GM19238 (cell line): Measurements from ENCODE around the gene WHRN.

ENCODE experiments used
- DNase-seq: peaks from one replicate; pipeline ENCODE4 v3.0.0; 2011; ENCODE audit warnings: low spot score; ENCODE audit not compliant: insufficient read length

The WHRN gene

DNA sequence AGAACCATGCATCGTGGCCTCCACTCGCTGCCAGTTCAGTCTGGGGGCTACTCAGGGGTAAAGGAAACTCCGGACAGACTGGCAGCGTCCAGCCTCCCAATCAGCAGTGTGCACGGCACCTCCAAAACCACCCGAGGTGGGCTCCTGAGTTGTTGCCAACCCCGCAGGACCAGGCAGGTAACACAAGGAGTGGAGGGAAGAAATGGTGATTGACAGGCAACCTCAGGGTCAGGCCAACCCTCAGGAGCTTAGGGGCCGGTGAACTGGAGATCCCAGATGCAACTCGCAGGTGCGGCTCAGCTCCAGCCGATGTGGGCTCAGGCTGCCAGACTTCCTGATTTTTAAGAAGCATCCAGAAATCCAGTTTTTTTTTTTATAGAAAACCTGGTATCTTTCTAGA is 80.1 kb downstream of the WHRN start:
- DNase-seq = no peak

DNA sequence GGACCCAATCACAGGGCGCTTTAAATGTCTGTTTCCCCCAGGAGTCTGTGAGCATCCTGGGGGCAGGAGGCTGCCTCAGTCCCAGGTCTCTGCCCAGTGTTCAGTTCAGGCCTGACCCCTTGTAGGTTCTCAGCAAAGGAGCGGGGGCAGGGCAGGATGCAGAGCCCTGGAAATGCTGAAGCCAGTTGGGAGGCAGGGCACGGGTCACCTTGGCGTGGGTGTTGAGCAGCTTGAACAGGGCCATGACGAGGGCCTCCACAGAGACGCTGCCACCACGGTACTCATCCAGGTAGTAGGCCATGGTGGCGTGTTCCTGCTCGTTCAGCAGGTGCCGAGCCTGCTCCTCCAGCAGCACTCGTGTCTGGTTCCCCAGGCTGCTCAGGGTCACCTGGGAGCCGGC is 81.1 kb downstream of the WHRN start:
- DNase-seq = no peak

DNA sequence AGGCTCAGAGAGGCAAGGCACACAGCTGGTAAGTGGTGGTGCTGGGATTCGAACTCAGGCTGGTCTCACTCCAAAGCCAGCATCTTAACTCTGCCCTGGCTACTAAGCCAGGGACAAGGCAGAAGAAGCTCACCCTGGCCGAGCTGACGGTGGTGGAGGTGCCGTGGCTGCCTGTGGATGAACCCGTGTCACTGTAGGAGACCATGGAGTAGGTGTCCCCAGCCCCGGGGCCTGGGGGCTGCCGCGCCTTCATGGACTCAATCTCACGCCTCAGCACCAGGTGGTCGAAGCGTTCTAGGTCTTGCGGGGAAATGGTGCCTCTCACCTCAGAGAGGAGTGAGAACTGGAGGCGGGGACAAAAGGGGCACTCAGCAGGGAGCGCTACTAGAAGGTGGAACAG is 82.1 kb downstream of the WHRN start:
- no peak for DNase-seq

DNA sequence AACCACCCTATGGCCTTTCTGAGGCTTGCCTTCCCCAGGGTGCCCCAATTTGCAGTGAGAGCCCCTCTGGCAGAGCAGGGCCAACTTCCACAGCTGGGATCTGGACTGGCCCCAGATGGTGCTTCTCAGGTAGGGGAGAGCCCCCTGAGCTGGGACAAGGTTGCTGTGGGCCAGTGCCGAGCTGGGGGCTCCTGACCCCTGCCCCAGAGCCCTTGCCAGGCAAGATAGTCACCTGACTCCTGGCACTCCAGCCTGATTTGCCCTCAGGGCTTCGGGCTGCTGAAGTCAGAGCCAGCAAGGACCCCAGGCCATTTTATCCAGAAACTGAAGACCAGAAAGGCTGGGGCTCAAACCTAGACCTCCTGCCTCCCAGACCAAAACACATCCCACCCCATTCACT is 84.1 kb downstream of the WHRN start:
- no peak for DNase-seq

DNA sequence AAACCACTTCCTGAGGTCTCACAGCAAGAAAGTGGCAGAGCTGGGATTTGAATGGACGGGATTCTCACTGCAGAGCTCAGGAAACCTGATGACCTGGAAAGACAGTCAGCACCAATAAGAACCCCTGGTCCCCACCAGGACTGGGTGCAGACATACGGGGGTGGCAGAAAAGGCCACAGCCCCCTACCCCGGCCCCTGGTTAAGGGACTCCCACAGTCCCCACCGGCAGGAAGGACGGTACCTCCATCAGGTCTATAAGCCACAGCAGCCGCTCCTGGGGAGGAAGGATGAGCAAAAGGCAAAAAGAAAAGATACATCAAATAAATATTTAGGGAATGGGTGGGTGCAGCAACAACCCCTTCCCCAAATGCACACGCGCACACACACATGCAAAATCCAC is 85.5 kb downstream of the WHRN start:
- no peak for DNase-seq

DNA sequence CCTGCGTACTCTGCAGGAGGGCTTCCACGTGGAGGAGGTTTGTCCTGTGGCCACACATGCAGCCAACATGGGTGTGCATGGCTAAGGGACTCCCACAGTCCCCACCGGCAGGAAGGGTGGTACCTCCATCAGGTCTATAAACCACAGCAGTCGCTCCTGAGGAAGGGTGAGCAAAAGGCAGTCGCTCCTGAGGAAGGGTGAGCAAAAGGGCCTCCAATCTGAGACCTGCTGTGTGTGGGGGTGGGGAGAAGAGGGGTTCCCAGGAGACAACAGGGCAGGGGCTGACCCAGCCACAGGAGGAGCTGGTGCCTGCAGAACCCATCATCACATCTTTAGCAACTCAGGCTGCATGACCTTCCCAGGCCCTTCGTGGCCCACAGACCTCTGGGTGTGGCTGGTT is 87.2 kb downstream of the WHRN start:
- DNase-seq = no peak

DNA sequence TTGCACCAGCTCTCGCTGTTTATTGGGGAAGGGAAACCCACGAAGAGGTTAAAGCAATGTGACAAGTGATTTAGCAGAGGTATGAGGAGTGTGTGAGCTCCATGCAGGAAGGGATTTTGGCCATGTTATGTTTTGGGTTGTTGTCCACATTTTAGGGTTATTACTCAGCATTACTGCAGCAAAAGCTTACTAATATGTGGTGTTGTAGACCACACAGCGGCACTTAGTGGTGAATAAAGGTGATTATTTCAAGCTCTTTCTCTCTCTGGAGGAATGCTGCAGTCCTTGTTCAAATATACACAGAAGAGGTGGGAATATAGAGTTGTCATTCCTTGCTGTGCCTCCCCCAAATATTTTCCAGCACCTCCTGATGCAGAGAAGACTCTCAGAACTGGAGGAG is 87.8 kb downstream of the WHRN start:
- no peak for DNase-seq

DNA sequence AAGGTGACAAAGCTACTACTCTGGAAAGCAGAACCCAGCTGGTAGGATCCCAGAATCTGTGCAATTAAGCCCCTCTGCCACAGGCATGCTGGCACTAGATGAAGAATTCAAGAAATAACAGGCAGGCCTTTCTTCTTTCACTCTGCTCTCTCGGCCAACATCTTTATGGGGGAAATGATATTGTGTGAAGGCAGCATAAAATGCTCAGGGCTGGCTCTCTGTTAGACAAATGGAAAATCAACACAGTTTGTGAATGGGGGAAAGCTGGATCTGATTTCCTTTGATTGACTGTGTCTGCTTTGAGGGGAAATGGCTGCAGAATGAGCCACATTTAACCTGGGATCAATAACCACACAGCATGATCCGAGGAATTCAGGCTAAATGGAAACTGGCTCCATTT is 88.4 kb downstream of the WHRN start:
- DNase-seq = no peak

DNA sequence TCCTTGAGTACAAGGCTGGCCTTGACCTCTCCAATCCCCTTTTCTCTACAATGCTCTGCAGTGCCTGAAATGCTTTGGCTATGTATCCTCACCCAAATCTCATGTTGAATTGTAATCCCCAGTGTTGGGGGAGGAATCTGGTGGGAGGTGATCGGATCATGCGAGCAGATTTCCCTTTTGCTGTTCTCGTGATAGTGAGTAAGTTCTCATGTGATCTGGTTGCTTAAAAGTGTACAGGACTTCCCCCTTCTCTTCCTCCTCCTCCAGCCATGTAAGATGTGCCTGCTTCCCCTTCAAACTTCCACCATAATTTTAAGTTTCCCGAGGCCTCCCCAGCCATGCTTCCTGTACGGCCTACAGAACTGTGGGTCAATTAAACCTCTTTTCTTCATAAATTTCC is 89.0 kb downstream of the WHRN start:
- no peak for DNase-seq

DNA sequence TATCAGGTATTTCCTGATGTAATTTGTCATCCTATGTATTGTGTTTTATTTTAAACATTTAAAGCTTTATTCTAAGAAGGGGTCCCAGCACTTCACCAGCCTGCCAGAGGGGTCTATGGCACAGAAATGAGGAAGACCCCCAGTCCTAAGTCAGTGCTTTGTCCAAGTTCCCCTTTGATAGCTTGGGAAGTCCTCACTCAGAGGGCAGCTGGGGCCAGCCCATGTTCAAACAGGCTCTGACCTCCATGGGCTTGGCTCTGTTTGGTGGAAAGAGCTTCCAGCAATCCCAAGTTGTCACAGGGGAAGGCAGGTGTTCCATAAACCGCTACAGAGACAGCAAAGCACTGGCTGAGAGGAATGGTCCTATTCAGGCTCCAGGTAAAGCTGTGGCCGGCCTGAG is 90.9 kb downstream of the WHRN start:
- no peak for DNase-seq

DNA sequence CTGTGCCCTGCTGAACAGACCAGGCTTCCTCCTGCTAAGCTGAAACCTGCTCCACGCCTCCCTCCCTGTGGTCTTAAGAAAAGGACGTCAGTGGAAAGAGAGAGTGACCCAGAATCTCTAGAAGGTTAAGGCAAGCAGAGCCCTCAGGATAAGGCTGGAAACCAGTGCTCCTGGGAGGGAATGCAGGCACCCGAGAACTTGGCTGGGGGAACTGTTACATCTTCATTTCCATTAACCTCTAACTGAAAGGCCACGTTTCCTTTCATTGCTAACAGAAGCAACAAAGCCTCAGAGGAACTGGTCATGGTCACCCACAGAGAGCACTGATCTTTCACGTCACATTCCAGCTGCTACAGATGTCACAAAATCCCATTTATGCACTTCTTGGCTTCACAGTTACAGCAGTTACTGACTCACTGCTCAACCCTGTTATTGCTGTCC is 91.4 kb downstream of the WHRN start:
- DNase-seq = no peak

DNA sequence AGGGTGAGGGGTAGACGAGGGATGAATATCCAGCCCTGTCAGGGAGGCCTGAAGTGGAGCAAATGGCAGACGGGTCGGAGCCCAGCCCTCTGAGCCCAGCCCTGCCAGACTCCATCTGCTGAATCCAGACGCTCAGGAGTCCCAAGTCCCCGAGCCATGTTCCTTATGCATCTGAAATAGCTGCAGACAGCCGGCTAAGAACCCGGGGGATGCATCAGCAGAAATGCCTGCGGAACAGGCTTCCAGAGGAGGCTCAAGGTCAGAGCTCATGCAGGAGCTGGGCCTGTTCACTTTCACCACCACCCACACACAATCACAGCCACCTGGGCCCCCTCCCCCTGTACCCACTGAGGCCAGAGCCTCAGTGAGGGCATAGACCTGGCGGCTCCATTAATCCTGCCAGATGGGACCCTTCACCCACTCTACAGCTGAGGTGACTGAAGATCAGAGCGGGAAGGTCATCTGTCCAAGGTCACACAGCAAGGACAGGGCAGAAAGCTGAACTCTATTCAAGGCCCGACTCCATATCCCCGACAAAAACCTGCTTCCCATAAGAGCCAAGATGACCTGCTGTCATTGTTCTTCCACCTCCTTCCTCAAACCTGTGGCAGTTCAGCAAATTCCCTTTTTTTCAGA is 93.1 kb downstream of the WHRN start:
- no peak for DNase-seq

DNA sequence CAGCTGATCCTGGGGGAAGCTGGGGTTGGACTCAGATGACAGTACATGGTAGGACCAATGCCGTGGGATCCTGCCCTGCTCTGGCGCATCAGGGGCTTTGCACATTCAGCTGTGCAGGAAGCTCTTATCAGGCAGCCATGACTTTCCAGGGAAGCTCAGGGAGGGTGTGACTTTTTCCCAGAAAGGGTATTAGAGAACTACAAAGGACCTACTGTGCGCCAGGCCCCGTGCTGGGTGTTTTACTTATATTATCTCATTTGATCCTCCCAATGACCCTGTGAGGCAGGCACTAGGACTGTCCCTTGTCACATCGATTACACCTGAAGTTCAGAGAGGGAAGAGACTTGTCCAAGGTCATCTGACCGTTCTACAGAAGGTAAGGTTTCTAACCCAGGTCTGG is 93.8 kb downstream of the WHRN start:
- no peak for DNase-seq

DNA sequence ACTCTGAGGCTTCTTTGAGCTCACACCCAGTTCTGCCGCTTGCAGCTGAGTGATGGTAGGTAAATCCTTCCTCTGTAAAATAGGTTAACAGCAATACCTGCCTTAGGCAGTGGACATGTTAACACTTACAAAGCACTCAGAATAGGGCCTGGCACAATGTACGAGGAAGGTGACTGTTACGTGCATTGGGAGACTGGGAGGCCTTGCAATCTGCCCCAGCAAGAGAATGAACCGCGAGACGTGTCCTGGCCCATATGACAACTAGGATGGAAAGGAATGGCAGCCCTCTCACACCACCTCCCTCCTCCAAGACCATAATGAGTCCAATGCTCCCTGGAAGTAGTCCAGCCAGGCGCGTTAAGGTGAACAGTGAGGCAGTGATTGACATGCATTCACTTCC is 94.4 kb downstream of the WHRN start:
- no peak for DNase-seq

DNA sequence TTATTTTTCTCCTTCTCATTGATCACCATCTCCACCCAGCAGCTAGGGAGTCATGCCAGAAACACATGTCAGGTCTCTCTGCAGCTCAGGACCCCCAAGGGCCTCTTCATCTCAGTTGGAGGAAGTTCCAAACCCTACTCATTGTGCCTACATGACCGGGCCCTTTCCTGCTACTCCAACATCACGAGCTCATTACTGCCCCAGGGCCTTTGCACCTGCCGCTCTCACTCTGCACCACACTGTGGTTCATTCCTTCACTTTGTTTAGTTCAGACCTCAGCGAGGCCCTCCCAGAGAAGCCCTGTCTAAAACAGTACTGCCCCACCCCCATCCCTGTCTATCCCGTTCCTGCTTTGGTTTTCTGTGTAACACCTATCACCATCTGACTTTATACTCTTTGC is 95.4 kb downstream of the WHRN start:
- DNase-seq = no peak

DNA sequence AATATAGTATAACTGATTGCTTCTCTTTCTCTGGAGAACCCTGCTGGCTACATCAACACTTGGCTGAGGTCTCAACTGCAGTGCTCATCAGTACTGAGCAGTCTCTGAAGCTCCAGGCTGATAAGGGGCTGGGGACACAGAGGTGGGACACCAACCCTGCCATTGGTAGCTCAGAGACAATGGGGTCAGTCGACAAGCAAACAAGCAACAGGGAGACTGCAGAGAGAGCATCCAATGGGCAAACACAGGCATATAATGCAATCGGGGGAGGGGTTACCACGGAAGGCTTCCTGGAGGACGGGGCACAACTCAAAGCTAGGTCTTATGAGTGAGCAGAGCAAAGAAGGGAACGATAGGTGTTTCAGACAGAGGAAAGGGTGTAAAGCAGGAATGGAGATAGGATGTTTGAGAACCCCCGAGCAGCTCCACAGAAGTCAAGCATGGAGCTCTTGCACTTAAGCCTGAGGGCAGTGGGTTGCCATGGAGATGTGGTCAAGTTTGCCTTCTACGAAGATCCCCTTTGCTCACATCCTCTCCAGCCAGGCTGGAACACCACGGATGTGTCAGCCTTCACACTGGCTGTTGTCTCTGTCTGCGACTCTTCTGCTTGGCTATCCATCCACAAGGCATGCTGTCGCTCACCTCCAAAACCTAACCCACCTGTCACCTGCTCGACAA is 96.0 kb downstream of the WHRN start:
- no peak for DNase-seq

DNA sequence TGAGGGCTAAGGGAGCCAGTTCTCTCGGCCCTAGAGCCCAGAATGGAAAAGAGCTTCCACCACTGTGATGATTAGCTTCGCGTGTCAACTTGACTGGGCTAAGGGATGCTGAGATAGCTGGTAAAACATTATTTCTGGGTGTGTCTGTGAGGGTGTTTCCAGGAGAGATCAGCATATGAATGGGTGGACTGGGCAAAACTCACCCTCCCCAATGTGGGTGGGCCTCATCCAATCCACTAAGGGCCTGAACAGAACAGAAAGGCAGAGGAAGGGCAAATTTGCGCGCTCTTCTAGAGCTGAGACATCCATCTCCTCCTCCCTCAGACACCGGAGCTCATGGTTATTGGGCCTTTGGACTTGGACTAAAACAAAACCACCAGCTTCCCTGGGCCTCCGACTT is 96.6 kb downstream of the WHRN start:
- no peak for DNase-seq

DNA sequence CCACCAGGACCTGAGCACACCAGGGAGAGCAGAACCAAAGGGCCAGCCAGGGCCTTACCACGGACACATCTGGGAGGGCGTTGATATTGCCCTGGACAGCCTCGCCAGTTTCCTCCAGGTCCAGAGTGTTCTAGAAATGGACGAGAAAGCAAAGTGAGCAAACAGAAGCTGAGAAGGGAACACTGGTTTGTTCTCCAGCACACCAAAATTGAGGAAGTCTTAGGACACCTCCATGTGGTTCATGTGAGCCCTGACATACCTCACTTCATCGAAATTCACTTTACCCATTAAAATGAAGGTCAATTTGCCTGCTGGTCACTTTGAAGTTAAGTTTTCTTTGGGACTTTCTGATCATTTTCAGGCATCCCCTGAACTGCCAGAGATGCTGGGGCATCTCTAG is 97.4 kb downstream of the WHRN start:
- DNase-seq = no peak

DNA sequence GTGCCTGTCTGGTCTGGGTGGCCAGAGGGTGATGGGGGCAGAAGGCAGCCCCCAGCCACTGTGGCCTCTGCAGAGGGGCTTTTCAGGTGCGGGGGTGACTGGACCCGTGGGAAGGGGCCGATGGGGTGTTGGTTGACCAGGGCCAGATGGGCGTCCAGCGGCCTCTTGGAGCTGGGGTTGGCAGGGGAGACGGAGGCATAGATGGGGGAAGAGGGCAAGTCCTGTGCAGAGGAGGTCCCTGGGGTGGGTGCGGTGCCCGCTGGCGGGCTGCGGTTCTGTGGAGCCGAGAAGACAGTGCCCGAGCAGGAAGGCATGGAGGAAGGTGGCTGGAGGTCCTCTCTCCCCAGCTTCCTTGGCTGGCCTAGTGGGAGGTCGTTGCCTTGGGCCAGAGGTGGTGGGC is 98.8 kb downstream of the WHRN start:
- no peak for DNase-seq

DNA sequence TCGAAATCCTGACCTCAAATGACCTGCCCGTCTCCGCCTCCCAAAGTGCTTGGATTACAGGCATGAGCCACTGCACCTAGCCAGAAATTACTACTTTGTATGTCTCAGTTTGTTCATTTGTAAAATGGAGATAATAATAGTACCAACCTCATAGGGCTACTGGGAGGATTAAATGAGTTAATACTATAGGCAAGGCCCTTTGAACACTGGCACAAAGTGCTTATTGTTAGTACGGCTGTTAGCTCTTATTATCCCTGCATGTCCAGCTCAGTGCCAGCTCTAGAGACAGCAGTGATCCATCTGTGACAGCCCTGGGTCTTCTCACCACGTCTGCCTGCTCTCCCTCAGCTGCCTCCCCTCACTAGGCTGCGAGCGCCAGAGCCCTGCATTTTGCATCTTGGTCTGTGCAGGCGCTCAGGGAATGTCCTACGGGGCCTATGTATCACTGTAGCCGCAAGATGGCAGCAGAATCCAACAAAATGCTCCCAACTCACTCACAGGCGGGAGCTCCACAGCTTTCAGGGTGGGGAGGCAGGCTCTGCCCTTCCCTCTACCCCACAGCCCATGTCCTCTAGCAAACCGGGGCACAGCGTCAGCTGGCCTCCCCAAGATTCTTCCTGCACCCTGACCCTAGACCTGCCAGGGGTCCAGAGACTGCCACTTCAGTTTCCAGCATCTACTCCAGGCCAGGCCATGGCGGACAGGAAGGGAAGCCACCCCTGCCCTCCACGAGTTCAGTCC is 99.8 kb downstream of the WHRN start:
- peak; percentile 85 for DNase-seq

DNA sequence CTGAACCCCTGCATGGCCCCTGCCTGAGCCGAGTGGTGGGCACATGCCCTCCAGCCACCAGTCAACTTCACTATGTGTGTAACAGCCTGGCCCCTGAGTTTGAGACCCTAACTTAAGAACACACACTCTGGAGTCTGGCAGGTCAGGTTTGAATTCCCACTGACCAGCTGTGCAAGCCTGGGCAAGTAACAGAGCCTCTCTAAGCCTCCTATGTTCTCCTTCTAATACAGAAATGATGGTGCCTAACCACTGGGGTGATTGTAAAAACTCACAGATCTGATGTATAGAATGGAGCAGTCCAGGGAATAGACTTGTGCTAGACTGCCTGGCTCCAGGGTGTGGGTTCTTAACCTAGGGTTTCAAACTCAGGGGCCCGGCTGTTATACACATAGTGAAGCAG is 100.7 kb downstream of the WHRN start:
- DNase-seq = no peak

DNA sequence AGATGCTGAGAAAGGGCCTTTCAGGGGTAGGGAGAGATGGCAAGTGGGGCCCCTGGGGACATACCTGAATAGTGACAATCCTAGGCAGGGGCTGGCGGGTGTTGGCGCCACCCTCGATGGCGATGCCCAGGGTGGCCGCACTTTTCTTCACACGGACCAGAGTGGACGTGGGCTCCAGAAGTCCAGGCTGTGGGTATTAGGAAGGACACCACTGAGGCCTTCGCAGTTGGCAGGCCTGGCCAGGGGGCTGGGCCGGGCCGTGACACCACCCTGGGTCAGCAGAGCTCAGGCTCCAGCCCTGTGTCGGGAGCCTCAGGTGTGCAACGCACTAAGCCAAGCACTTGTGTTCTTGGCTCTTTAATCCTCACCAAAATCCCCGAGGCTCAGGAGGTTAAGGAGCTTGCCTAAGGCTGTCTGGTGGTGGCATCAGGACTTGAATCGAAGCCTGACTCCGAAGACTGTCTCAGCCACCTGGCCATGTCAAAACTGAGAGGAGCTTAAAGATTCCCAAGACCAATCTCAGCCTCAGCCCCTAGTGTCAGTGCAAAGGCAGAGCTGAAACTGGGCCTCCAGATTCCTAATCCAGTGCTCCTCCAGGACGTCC is 102.0 kb downstream of the WHRN start:
- no peak for DNase-seq
